ENCODE measurements around the gene SOX5.
"Not testable (repeated sequence)": the region's sequence is repeated elsewhere in the genome, so short reads cannot be mapped to it uniquely, and the experiment has no call there.

- not testable (repeated sequence) for TF ChIP-seq POLR2A, CTCF (IDR thresholded peaks at IDR 0.05)
Measured at GRCh38 chr12:23822883-23823282, 126.6 kb downstream of the SOX5 start.

Data from esophagus squamous epithelium (tissue), 4 donors.